HepG2 (cell line): ENCODE measurements around the gene TMEM231. TPM values are rescaled to one million over a fixed set of nuclear protein-coding genes. Genes with fewer than 3 reads are reported as not detected.

Experiments
- CBFB ChIP-seq: sonication (generic); formaldehyde crosslinking; IDR thresholded peaks from 2 replicates; pipeline ENCODE4 v1.4.0; 2020; ENCODE audit warnings: missing genetic modification reagents
- NRL ChIP-seq: sonication (generic); formaldehyde crosslinking; IDR thresholded peaks from 2 replicates; pipeline ENCODE4 v1.5.0; 2020; ENCODE audit warnings: missing genetic modification reagents, mild to moderate bottlenecking, moderate library complexity, borderline replicate concordance
- SALL1 ChIP-seq: sonication (generic); formaldehyde crosslinking; IDR thresholded peaks from 2 replicates; pipeline ENCODE4 v1.8.0; 2022; ENCODE audit warnings: mild to moderate bottlenecking, missing genetic modification reagents
- SNAI1 ChIP-seq: sonication (generic); formaldehyde crosslinking; IDR thresholded peaks from 2 replicates; pipeline ENCODE4 v1.5.0; 2020; ENCODE audit warnings: mild to moderate bottlenecking, missing genetic modification reagents, borderline replicate concordance
- ZBTB42 ChIP-seq: sonication (generic); formaldehyde crosslinking; IDR thresholded peaks from 2 replicates; pipeline ENCODE4 v1.5.0; 2020; ENCODE audit warnings: mild to moderate bottlenecking, missing genetic modification reagents
- ZNF530 ChIP-seq: sonication (generic); formaldehyde crosslinking; IDR thresholded peaks from 2 replicates; pipeline ENCODE4 v1.5.0; 2020; ENCODE audit warnings: low read depth, mild to moderate bottlenecking, missing genetic modification reagents
- ZNF563 ChIP-seq: sonication (generic); formaldehyde crosslinking; IDR thresholded peaks from 2 replicates; pipeline ENCODE4 v1.8.0; 2022; ENCODE audit warnings: mild to moderate bottlenecking, moderate library complexity, missing genetic modification reagents
- ZNF607 ChIP-seq: sonication (generic); formaldehyde crosslinking; IDR thresholded peaks from 2 replicates; pipeline ENCODE4 v1.5.1; 2020; ENCODE audit warnings: missing genetic modification reagents, mild to moderate bottlenecking, borderline replicate concordance
- polyA plus RNA-seq, 8 experiments: library from polyadenylated mRNA; depleted of rRNA in 3 of 8; stranded (reverse) in 7 of 8; unstranded in 1 of 8; fragments of >200 nt; fragmentation: Illumina TruSeq in 4 of 8; extraction: Trizol in 4 of 8; gene quantifications; 2 replicates each; pipeline versions ENCODE4 v1.2.1 to v1.2.3, GENCODE V29; 2011 to 2016; ENCODE audit warnings: low read depth in 4 of 8, missing spikeins in 1 of 8, mixed read lengths in 1 of 8; ENCODE audit not compliant: insufficient read depth in 1 of 8
- total RNA-seq, 5 experiments: library from RNA; depleted of rRNA; stranded (reverse); fragments of >200 nt; fragmentation: Illumina TruSeq; extraction: Trizol; gene quantifications; 2 replicates each; pipeline ENCODE4 v1.2.3, GENCODE V29; 2016; ENCODE audit warnings: low read depth in 1 of 5
- TF ChIP-seq, protein P1 (sequence below): sonication (generic); formaldehyde crosslinking; IDR thresholded peaks from 2 replicates; pipeline ENCODE4 v1.8.0; 2022; ENCODE audit warnings: mild to moderate bottlenecking, missing genetic modification reagents, moderate library complexity
- TF ChIP-seq, protein P2 (sequence below): sonication (generic); formaldehyde crosslinking; IDR thresholded peaks from 2 replicates; pipeline ENCODE4 v1.4.0; 2020; ENCODE audit warnings: mild to moderate bottlenecking, missing genetic modification reagents
- TF ChIP-seq, protein P3 (sequence below): sonication (generic); formaldehyde crosslinking; IDR thresholded peaks from 2 replicates; pipeline ENCODE4 v1.5.0; 2020; ENCODE audit warnings: missing genetic modification reagents
- TF ChIP-seq, protein P4 (sequence below): sonication (generic); formaldehyde crosslinking; IDR thresholded peaks from 2 replicates; pipeline ENCODE4 v1.4.0; 2020; ENCODE audit warnings: missing genetic modification reagents
- TF ChIP-seq, protein P5 (sequence below): sonication (generic); formaldehyde crosslinking; IDR thresholded peaks from 2 replicates; pipeline ENCODE4; 2020; ENCODE audit warnings: missing genetic modification reagents, mild to moderate bottlenecking, borderline replicate concordance
- TF ChIP-seq, protein P6 (sequence below): sonication (generic); formaldehyde crosslinking; IDR thresholded peaks from 2 replicates; pipeline ENCODE4 v1.4.0; 2020; ENCODE audit warnings: missing genetic modification reagents; ENCODE audit errors: not compliant biosample characterization
- TF ChIP-seq, protein P7 (sequence below): sonication (generic); formaldehyde crosslinking; IDR thresholded peaks from 2 replicates; pipeline ENCODE4 v1.4.0; 2020; ENCODE audit warnings: missing genetic modification reagents

TMEM231 gene
- total and polyA plus RNA-seq, 2 of the 13 experiments (the other 11 are each of a cell fraction or from before 2014, with no cell fraction given): 3.5 to 7.4 TPM

DNA sequence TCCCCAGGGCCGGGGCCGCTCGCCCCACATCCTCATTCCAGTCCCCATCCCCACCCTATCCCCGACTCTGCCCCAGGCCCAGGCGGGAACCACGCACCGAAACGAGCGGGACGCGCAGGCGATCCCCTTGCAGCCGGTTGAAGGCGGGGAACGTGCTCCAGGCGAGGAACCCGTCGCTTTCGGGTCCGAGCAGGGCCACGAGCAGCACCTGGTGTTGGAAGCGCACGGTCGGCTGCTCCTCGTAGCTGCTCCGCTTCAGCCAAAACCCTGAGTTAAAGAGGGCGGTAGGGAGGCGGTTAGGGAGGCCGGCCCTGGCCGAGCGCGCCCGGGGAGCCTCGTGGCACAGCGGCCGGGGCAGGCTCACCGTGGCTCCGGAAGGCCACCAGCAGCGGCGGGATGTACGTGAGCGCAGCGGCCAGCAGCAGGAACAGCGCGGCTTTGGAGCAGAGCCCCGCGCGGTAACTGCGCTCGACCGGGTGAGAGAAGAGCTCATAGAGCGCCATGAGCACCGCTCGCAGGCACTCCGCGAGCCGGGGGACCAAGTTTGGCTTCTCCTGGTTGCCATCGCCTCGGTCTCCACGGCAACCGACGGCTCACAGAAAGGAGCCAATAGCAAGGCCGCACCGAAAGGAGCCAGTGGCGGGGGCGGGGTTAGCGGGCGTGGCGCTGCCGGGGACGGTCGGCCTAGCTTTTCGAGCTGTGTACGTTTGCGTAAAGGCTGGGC, at the start of gene TMEM231 (continued):
- TF ChIP-seq, protein P1, sequence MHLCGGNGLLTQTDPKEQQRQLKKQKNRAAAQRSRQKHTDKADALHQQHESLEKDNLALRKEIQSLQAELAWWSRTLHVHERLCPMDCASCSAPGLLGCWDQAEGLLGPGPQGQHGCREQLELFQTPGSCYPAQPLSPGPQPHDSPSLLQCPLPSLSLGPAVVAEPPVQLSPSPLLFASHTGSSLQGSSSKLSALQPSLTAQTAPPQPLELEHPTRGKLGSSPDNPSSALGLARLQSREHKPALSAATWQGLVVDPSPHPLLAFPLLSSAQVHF: 0 out of 2 replicates have a peak, but pooled peaks have one; percentile 29
- TF ChIP-seq, protein P2, sequence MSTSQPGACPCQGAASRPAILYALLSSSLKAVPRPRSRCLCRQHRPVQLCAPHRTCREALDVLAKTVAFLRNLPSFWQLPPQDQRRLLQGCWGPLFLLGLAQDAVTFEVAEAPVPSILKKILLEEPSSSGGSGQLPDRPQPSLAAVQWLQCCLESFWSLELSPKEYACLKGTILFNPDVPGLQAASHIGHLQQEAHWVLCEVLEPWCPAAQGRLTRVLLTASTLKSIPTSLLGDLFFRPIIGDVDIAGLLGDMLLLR (CRISPR knock-in tag): peak; percentile 92
- TF ChIP-seq SNAI1 (CRISPR knock-in tag): no peak
- TF ChIP-seq, protein P3, sequence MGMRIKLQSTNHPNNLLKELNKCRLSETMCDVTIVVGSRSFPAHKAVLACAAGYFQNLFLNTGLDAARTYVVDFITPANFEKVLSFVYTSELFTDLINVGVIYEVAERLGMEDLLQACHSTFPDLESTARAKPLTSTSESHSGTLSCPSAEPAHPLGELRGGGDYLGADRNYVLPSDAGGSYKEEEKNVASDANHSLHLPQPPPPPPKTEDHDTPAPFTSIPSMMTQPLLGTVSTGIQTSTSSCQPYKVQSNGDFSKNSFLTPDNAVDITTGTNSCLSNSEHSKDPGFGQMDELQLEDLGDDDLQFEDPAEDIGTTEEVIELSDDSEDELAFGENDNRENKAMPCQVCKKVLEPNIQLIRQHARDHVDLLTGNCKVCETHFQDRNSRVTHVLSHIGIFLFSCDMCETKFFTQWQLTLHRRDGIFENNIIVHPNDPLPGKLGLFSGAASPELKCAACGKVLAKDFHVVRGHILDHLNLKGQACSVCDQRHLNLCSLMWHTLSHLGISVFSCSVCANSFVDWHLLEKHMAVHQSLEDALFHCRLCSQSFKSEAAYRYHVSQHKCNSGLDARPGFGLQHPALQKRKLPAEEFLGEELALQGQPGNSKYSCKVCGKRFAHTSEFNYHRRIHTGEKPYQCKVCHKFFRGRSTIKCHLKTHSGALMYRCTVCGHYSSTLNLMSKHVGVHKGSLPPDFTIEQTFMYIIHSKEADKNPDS: 0 out of 2 replicates have a peak, but pooled peaks have one; percentile 14
- TF ChIP-seq ZNF563 (CRISPR knock-in tag): peak; percentile 95; the same call in 1 of the 2 replicates
- TF ChIP-seq SALL1 (CRISPR knock-in tag): peak; percentile 81
- TF ChIP-seq ZNF607 (CRISPR knock-in tag): peak; percentile 95
- TF ChIP-seq, protein P4, sequence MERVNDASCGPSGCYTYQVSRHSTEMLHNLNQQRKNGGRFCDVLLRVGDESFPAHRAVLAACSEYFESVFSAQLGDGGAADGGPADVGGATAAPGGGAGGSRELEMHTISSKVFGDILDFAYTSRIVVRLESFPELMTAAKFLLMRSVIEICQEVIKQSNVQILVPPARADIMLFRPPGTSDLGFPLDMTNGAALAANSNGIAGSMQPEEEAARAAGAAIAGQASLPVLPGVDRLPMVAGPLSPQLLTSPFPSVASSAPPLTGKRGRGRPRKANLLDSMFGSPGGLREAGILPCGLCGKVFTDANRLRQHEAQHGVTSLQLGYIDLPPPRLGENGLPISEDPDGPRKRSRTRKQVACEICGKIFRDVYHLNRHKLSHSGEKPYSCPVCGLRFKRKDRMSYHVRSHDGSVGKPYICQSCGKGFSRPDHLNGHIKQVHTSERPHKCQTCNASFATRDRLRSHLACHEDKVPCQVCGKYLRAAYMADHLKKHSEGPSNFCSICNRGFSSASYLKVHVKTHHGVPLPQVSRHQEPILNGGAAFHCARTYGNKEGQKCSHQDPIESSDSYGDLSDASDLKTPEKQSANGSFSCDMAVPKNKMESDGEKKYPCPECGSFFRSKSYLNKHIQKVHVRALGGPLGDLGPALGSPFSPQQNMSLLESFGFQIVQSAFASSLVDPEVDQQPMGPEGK (CRISPR knock-in tag): no peak
- TF ChIP-seq CBFB (CRISPR knock-in tag): no peak
- TF ChIP-seq, protein P5, sequence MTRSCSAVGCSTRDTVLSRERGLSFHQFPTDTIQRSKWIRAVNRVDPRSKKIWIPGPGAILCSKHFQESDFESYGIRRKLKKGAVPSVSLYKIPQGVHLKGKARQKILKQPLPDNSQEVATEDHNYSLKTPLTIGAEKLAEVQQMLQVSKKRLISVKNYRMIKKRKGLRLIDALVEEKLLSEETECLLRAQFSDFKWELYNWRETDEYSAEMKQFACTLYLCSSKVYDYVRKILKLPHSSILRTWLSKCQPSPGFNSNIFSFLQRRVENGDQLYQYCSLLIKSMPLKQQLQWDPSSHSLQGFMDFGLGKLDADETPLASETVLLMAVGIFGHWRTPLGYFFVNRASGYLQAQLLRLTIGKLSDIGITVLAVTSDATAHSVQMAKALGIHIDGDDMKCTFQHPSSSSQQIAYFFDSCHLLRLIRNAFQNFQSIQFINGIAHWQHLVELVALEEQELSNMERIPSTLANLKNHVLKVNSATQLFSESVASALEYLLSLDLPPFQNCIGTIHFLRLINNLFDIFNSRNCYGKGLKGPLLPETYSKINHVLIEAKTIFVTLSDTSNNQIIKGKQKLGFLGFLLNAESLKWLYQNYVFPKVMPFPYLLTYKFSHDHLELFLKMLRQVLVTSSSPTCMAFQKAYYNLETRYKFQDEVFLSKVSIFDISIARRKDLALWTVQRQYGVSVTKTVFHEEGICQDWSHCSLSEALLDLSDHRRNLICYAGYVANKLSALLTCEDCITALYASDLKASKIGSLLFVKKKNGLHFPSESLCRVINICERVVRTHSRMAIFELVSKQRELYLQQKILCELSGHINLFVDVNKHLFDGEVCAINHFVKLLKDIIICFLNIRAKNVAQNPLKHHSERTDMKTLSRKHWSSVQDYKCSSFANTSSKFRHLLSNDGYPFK (CRISPR knock-in tag): peak; percentile 89; the same call in 1 of the 2 replicates
- TF ChIP-seq, protein P6, sequence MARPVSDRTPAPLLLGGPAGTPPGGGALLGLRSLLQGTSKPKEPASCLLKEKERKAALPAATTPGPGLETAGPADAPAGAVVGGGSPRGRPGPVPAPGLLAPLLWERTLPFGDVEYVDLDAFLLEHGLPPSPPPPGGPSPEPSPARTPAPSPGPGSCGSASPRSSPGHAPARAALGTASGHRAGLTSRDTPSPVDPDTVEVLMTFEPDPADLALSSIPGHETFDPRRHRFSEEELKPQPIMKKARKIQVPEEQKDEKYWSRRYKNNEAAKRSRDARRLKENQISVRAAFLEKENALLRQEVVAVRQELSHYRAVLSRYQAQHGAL (CRISPR knock-in tag): no peak
- peak; percentile 62; the same call in 1 of the 2 replicates for TF ChIP-seq ZBTB42 (CRISPR knock-in tag)
- TF ChIP-seq NRL (CRISPR knock-in tag): peak; percentile 88; the same call in 1 of the 2 replicates
- peak; percentile 57; the same call in 1 of the 2 replicates for TF ChIP-seq ZNF530 (CRISPR knock-in tag)
- TF ChIP-seq, protein P7, sequence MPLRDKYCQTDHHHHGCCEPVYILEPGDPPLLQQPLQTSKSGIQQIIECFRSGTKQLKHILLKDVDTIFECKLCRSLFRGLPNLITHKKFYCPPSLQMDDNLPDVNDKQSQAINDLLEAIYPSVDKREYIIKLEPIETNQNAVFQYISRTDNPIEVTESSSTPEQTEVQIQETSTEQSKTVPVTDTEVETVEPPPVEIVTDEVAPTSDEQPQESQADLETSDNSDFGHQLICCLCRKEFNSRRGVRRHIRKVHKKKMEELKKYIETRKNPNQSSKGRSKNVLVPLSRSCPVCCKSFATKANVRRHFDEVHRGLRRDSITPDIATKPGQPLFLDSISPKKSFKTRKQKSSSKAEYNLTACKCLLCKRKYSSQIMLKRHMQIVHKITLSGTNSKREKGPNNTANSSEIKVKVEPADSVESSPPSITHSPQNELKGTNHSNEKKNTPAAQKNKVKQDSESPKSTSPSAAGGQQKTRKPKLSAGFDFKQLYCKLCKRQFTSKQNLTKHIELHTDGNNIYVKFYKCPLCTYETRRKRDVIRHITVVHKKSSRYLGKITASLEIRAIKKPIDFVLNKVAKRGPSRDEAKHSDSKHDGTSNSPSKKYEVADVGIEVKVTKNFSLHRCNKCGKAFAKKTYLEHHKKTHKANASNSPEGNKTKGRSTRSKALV (CRISPR knock-in tag): peak; percentile 94
